GM20431 (cell line): Measurements from ENCODE around the gene SLC25A39.
"Not testable (repeated sequence)": the region's sequence is repeated elsewhere in the genome, so short reads cannot be mapped to it uniquely, and the experiment has no call there.

Experiments used
- in situ Hi-C: fragments of 300-500 bp; cut with MseI, MboI; formaldehyde crosslinking; loops from one replicate; pipeline ENCODE4 v1.15.0; 2020; ENCODE audit warnings: low sequenced_read_pairs; ENCODE audit not compliant: unreplicated experiment

Gene SLC25A39

DNA sequence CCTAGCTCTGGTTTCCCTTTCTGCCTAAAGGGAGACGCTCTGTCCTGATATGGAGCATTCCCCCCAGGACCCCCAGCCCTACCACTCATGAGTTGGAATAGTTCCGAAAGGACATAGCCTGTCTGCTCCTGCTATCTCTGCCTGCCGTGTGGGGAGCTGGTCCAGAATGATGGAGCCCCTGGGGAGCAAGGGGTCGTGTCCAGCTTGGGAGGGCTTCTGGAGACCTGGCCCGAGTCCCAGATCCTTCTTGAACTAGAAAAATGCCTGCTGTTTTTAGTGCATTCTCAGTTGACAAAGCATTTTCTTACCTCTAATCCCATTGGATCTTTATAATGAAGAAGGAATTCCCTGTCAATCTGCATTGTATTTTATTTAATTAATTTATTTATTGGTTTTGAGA is 11.3 kb upstream of the SLC25A39 start:
- in situ Hi-C loops, result no loop called here

DNA sequence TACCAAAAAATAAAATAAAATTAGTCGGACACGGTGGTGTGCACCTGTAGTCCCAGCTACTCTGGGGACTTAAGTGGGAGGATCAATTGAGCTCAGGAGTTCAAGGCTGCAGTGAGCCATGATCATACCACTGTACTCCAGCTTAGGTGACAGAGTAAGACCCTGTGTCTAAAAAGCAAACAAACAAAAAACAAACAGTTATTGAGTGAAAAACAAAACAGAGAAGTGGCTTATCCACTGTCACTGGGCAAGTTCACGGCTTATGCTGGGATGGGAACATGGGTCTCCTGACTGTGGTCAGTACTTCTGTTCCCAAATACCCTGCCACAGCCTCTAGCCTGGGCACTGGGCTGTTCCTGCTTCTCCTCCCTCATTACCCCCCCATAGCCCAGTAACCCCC is 10.9 kb upstream of the SLC25A39 start:
- in situ Hi-C loops, result no loop called here

GRCh38 chr17:44334727-44335126 is 10.1 kb upstream of the SLC25A39 start:
- in situ Hi-C loops, result no loop called here

GRCh38 chr17:44334315-44334714 is 9.7 kb upstream of the SLC25A39 start:
- in situ Hi-C loops, result no loop called here

GRCh38 chr17:44333371-44333770 is 8.7 kb upstream of the SLC25A39 start:
- in situ Hi-C loops, result no loop called here

GRCh38 chr17:44331249-44331760 is 6.7 kb upstream of the SLC25A39 start:
- in situ Hi-C loops, result no loop called here

- in situ Hi-C loops, result not testable (repeated sequence)
Measured at GRCh38 chr17:44330263-44330662, 5.6 kb upstream of the SLC25A39 start.

DNA sequence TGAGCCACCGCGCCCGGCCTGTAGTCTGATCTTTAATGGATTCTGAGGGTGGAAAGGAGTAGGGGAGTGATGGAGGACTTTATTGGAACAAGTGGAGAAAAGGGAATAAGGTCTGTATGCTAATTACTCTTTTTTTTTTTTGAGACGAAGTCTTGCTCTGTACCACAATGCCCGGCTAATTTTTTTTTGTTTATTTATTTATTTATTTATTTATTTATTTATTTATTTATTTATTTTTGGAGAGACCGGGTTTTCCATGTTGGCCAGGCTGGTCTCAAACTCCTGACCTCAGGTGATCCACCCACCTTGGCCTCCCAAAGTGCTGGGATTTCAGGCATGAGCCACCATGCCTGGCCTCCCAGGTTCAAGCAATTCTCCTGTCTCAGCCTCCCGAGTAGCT is 4.9 kb upstream of the SLC25A39 start:
- in situ Hi-C loops, result loop anchor here (10.0 kb wide), 1 partner anchor 125 kb away; no protein-coding TSS in a partner anchor

GRCh38 chr17:44327715-44328449 is 3.3 kb upstream of the SLC25A39 start:
- in situ Hi-C loops, result loop anchor here (10.0 kb wide), 1 partner anchor 123 kb away; no protein-coding TSS in a partner anchor

DNA sequence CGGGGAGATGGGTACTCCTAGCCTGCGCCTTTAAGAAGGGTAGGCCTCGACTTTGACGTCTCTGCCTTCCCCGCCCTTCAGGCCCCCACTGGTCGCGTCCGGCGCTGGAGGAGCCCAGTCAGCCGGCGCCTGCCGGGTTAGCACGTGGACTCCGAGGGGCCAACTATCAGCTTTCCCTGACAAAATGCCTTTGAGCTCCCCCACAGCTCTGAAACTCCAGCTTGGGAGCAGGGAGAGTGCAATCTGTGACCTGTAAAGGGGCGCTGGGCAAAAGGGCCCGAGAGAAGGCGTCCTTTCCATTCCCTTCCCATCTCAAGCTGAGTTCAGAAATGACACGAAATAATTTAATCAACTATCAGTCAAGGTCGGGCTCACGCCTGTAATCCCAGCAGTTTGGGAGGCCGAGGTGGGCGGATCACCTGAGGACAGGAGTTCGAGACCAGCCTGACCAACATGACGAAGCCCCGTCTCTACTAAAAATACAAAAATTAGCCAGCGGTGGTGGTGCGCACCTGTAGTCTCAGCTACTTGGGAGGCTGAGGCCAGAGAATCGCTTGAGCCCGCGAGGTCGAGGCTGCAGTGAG is 2.3 kb upstream of the SLC25A39 start:
- in situ Hi-C loops, result loop anchor here (10.0 kb wide), 1 partner anchor 122 kb away; no protein-coding TSS in a partner anchor

DNA sequence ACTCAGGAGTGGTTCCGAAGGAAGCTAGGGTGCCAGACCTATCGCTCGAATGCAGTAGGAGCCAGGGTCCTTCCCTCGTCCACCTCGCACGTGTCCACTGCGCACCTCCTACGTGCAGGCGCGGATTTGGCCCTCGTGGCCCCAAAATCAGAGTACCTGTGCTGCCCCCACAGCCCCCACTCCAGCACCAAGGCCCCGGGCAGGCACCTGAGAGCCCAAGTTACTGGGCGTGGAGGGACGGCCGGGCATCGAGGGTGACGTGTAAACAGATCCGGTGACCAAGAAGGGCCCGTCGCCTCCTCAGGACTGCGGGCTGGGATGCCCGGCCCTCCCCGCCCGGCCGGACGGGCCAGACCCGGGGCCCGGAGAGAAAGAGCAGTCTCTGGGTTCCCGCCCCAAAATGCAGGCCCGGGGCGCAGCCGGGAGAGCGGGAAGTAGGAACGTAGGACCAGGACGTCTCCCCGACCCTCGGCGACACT is 492 bp downstream of the SLC25A39 start:
- in situ Hi-C loops, result loop anchor here (10.0 kb wide), 1 partner anchor 119 kb away; no protein-coding TSS in a partner anchor

DNA sequence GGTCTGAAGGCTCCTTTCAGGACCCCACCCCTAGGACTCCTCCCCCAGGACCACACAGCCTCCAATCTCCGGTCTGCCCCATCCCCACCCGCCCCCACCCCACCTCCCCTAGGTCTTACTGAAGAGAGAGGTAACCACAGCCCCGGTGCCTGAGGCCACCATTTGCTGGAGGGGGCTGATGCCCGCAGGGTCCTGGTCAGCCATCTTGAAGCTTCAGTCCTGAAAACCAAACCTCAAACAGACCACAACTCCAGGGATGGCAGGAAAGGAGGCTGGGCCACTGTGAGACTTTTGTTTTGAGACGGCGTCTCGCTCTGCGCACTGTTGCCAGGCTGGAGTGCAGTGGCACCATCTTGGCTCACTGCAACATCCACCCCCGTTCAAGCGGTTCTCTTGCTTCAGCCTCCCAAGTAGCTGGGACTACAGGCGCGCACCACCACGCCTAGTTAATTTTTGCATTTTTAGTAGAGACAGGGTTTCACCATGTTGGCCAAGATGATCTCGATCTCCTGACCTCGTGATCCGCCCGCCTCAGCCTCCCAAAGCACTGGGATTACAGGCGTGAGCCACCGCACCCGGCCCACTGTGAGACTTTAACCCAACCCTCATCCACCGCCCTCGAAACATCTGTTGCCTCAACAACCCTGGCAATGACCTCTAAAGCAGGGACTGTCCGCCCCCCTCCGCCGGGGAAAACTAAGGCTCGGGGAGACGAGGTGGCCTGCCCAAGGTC is 1.1 kb downstream of the SLC25A39 start:
- in situ Hi-C loops, result loop anchor here (10.0 kb wide), 1 partner anchor 119 kb away; no protein-coding TSS in a partner anchor

GRCh38 chr17:44322236-44322895 is 2.3 kb downstream of the SLC25A39 start:
- in situ Hi-C loops, result loop anchor here (10.0 kb wide), 1 partner anchor 118 kb away; no protein-coding TSS in a partner anchor

GRCh38 chr17:44321246-44322120 is 3.1 kb downstream of the SLC25A39 start:
- in situ Hi-C loops, result loop anchor here (10.0 kb wide), 1 partner anchor 117 kb away; no protein-coding TSS in a partner anchor

- in situ Hi-C loops, result loop anchor here (10.0 kb wide), 1 partner anchor 115 kb away; no protein-coding TSS in a partner anchor
Measured at GRCh38 chr17:44320066-44320465, 4.6 kb downstream of the SLC25A39 start.

- in situ Hi-C loops, result loop anchor here (10.0 kb wide), 1 partner anchor 63 kb away; no protein-coding TSS in a partner anchor
Measured at GRCh38 chr17:44318077-44318892, 6.3 kb downstream of the SLC25A39 start.

DNA sequence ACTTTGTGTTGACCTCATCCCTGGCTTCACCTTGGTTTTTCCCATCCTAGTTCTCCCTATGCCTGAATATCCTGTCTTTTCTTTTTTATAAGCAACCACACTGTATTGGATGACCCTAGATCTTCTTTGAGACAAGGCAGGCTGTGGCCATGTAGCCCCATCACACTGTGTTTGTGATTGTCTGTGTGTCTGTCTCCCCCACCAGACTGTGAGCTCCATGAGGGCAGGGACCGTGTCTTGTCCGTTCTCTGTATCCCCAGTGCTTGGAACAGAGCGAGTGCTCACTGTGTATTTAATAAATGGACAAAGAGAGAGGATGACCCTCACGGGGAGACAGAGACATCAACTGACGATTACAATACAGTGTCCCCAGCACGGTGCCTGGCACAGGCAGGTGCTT is 7.1 kb downstream of the SLC25A39 start:
- in situ Hi-C loops, result loop anchor here (10.0 kb wide), 1 partner anchor 63 kb away; no protein-coding TSS in a partner anchor
